GM12878 (cell line): ENCODE data around the gene HMBS. TPM values are rescaled to one million over a fixed set of nuclear protein-coding genes. Genes with fewer than 3 reads are reported as not detected.

Source experiments
- CHD1 ChIP-seq: IDR thresholded peaks from 2 replicates; pipeline ENCODE4 v1.6.1; 2012; ENCODE audit warnings: low read depth, low read length, improper control_type of control experiment
- CHD4 ChIP-seq: fragments of 200-600 bp; sonication (generic); IDR thresholded peaks from 2 replicates; pipeline ENCODE4 v1.6.1; 2016; ENCODE audit warnings: mild to moderate bottlenecking
- CUX1 ChIP-seq: IDR thresholded peaks from 2 replicates; pipeline ENCODE4 v1.6.1; 2012; ENCODE audit warnings: improper control_type of control experiment, low read depth, low read length; ENCODE audit not compliant: insufficient replicate concordance
- E2F8 ChIP-seq: fragments of 450-650 bp; IDR thresholded peaks from 2 replicates; pipeline ENCODE4 v1.6.1; 2018; ENCODE audit warnings: mild to moderate bottlenecking, low read depth, moderate library complexity; ENCODE audit not compliant: partially characterized antibody
- LARP7 ChIP-seq: fragments of 450-650 bp; IDR thresholded peaks from 2 replicates; pipeline ENCODE4 v1.6.1; 2017; ENCODE audit warnings: mild to moderate bottlenecking
- MLLT1 ChIP-seq: fragments of 450-650 bp; IDR thresholded peaks from 2 replicates; pipeline ENCODE4 v1.6.1; 2016; ENCODE audit warnings: mild to moderate bottlenecking
- MYB ChIP-seq: fragments of 150-350 bp; IDR thresholded peaks from 2 replicates; pipeline ENCODE4 v1.6.1; 2014; ENCODE audit warnings: mild to moderate bottlenecking, low read depth, low read length, borderline replicate concordance
- NR2C2 ChIP-seq: IDR thresholded peaks from 2 replicates; pipeline ENCODE4 v1.6.1; 2011; ENCODE audit warnings: borderline replicate concordance, low read depth; ENCODE audit not compliant: control insufficient read depth, insufficient read length
- NRF1 ChIP-seq: conservative IDR thresholded peaks from 2 replicates; pipeline ENCODE4 v1.6.1; 2011; ENCODE audit warnings: mild to moderate bottlenecking, low read depth, low read length, improper control_type of control experiment
- SIX5 ChIP-seq: IDR thresholded peaks from 2 replicates; pipeline ENCODE4 v1.6.1; 2011; ENCODE audit warnings: mild to moderate bottlenecking, low read depth, low read length, moderate library complexity; ENCODE audit not compliant: severe bottlenecking
- SKIL ChIP-seq: fragments of 450-650 bp; IDR thresholded peaks from 2 replicates; pipeline ENCODE4 v1.6.1; 2017; ENCODE audit warnings: mild to moderate bottlenecking, low read depth, inconsistent platforms; ENCODE audit not compliant: poor library complexity, severe bottlenecking
- TARDBP ChIP-seq: IDR thresholded peaks from 2 replicates; pipeline ENCODE4 v1.6.1; 2016; ENCODE audit warnings: borderline replicate concordance
- polyA plus RNA-seq, 11 experiments: library from polyadenylated mRNA; depleted of rRNA in 4 of 11; unstranded in 6 of 11; stranded (reverse) in 5 of 11; fragments of >200 nt; fragmentation: Nextera tagmentation in 4 of 11; fragmentation: Illumina TruSeq in 1 of 11; extraction: Ambion mirVana in 4 of 11; extraction: Trizol in 1 of 11; gene quantifications; 1 replicate in 1 of 11; 2 replicates in 10 of 11; pipeline versions ENCODE4 v1.2.1 to v1.2.3, GENCODE V29; 2011 to 2016; ENCODE audit warnings: inconsistent platforms in 2 of 11, missing spikeins in 2 of 11, low read depth in 1 of 11
- total RNA-seq, 4 experiments: library from RNA; depleted of rRNA in 3 of 4; stranded (reverse); fragments of >200 nt in 3 of 4; fragmentation: Illumina TruSeq in 1 of 4; extraction: Trizol in 1 of 4; gene quantifications; 2 replicates each; pipeline versions ENCODE4 v1.2.1 to v1.2.3, GENCODE V29; 2013 to 2021

HMBS gene
- total and polyA plus RNA-seq, 10 of the 15 experiments (the other 5 are each of a cell fraction or from before 2014, with no cell fraction given), result 17.7 to 96.7 (median 49.7) TPM

GRCh38 chr11:119095066-119095880, 10.6 kb downstream of the HMBS start (continued):
- TF ChIP-seq SKIL, result peak; percentile 71
- TF ChIP-seq LARP7, result peak; percentile 100
- TF ChIP-seq NR2C2, result no peak
- peak; percentile 62 for TF ChIP-seq E2F8
- peak; percentile 36 for TF ChIP-seq CUX1
- TF ChIP-seq SIX5, result peak; percentile 15
- 0 out of 2 replicates have a peak, but pooled peaks have one; percentile 0 for TF ChIP-seq NRF1
- TF ChIP-seq CHD1, result no peak; the same call in 1 of the 2 replicates
- TF ChIP-seq MLLT1, result peak; percentile 88
- 0 out of 2 replicates have a peak, but pooled peaks have one; percentile 21 for TF ChIP-seq MYB
- no peak for TF ChIP-seq CHD4
- TF ChIP-seq TARDBP, result peak; percentile 50; the same call in 1 of the 2 replicates
